M059J (cell line): ENCODE measurements around the gene SLC9A3. TPM values are rescaled to one million over a fixed set of nuclear protein-coding genes. Genes with fewer than 3 reads are reported as not detected.

Source experiments
- total RNA-seq: library from RNA; depleted of rRNA; stranded (reverse); fragments of >200 nt; shearing (Covaris generic); gene quantifications from 2 replicates; pipeline ENCODE4 v1.2.3, GENCODE V29; 2014; rRNA removed

Gene SLC9A3
- total RNA-seq, 1 experiment from 2014 or later = 3.0 TPM

Other genes starting within 250 kb of the SLC9A3 start
- 49.1 and 50.6 TPM in 2 replicates for gene AHRR, start 202.7 kb downstream of the SLC9A3 start, total RNA-seq
- gene EXOC3, start 81.3 kb downstream of the SLC9A3 start, total RNA-seq = 32.2 and 36.7 TPM in 2 replicates
- gene CEP72, start 87.9 kb upstream of the SLC9A3 start, total RNA-seq = 3.7 and 6.1 TPM in 2 replicates
- gene TPPP, start 168.9 kb upstream of the SLC9A3 start, total RNA-seq = 0.07 and 0.25 TPM in 2 replicates